ENCODE results near the gene COX19. TPM values are rescaled to one million over a fixed set of nuclear protein-coding genes. Genes with fewer than 3 reads are reported as not detected.
A peak's percentile ranks its signal among the peaks of the same experiment; 100 is the strongest.

The COX19 gene
- total RNA-seq, 1 experiment from 2014 or later = 18.8 TPM

- ChIA-PET POLR2A (ENCODE audit: low non-redundant PET) (no interaction called here), CTCF (no interaction called here)
- H3K4me3 ChIP-seq (ENCODE audit: low read depth, low read length, poor library complexity, severe bottlenecking) = no peak overlapping the region
- peaks cover 4% of the 10 kb centered on the region for H3K36me3 ChIP-seq (ENCODE audit: insufficient read depth, low read length, poor library complexity, severe bottlenecking)
- no peaks in the 10 kb centered on the region for H3K9me3 ChIP-seq (ENCODE audit: low read depth, low read length, poor library complexity, severe bottlenecking)
- BruUV-seq (replicated peaks) = no TSS peak
- H3K4me1 ChIP-seq (ENCODE audit: insufficient read depth, low read length, poor library complexity, severe bottlenecking) = no peaks in the 10 kb centered on the region
- no peak for DNase-seq (ENCODE audit: low spot score)
- no peak for TF ChIP-seq CTCF (conservative IDR thresholded peaks at IDR 0.05; ENCODE audit: low read depth, low read length)
- TF ChIP-seq EZH2 (IDR thresholded peaks at IDR 0.05; ENCODE audit: borderline replicate concordance, low read depth, low read length, poor library complexity, severe bottlenecking) = no peak
- no peaks in the 10 kb centered on the region for H3K27me3 ChIP-seq (replicated peaks; ENCODE audit: insufficient read depth, low read depth, low read length, poor library complexity)
- intact Hi-C loops (cut with micrococcal nuclease; ENCODE audit: unreplicated experiment) = no loop called here
- H3K27ac ChIP-seq (ENCODE audit: low read depth, low read length, poor library complexity, severe bottlenecking) = no peak overlapping the region
Observed at GRCh38 chr7:1012716-1013095, 37.4 kb upstream of the COX19 start.

GRCh38 chr7:1012004-1012715, 36.8 kb upstream of the COX19 start:
- no TSS peak for BruUV-seq (replicated peaks)
- H3K27ac ChIP-seq (ENCODE audit: low read depth, low read length, poor library complexity, severe bottlenecking) = peak overlapping the region; percentile 42

GRCh38 chr7:1011297-1012003, 36.1 kb upstream of the COX19 start:
- H3K9me3 ChIP-seq (ENCODE audit: low read depth, low read length, poor library complexity, severe bottlenecking) = no peaks in the 10 kb centered on the region
- H3K4me3 ChIP-seq (ENCODE audit: low read depth, low read length, poor library complexity, severe bottlenecking) = no peak overlapping the region
- no peaks in the 10 kb centered on the region for H3K27me3 ChIP-seq (replicated peaks; ENCODE audit: insufficient read depth, low read depth, low read length, poor library complexity)
- H3K27ac ChIP-seq (ENCODE audit: low read depth, low read length, poor library complexity, severe bottlenecking) = peak overlapping the region; percentile 42
- H3K4me1 ChIP-seq (ENCODE audit: insufficient read depth, low read length, poor library complexity, severe bottlenecking) = no peaks in the 10 kb centered on the region
- peaks cover 7% of the 10 kb centered on the region for H3K36me3 ChIP-seq (ENCODE audit: insufficient read depth, low read length, poor library complexity, severe bottlenecking)
- intact Hi-C loops (cut with micrococcal nuclease; ENCODE audit: unreplicated experiment) = no loop called here
- TF ChIP-seq CTCF (conservative IDR thresholded peaks at IDR 0.05; ENCODE audit: low read depth, low read length) (no peak), EZH2 (IDR thresholded peaks at IDR 0.05; ENCODE audit: borderline replicate concordance, low read depth, low read length, poor library complexity, severe bottlenecking) (no peak)
- BruUV-seq (replicated peaks) = no TSS peak
- POLR2A ChIA-PET (ENCODE audit: low non-redundant PET) = no interaction called here
- CTCF ChIA-PET = no interaction called here
- no peak for DNase-seq (ENCODE audit: low spot score)

More at GRCh38 chr7:1012004-1012715, 36.8 kb upstream of the COX19 start:
- CTCF ChIA-PET = no interaction called here
- DNase-seq (ENCODE audit: low spot score) = no peak
- Histone ChIP-seq H3K4me1 (ENCODE audit: insufficient read depth, low read length, poor library complexity, severe bottlenecking) (no peaks in the 10 kb centered on the region), H3K9me3 (ENCODE audit: low read depth, low read length, poor library complexity, severe bottlenecking) (no peaks in the 10 kb centered on the region), H3K27me3 (replicated peaks; ENCODE audit: insufficient read depth, low read depth, low read length, poor library complexity) (no peaks in the 10 kb centered on the region), H3K36me3 (ENCODE audit: insufficient read depth, low read length, poor library complexity, severe bottlenecking) (peaks cover 4% of the 10 kb centered on the region), H3K4me3 (ENCODE audit: low read depth, low read length, poor library complexity, severe bottlenecking) (no peak overlapping the region)
- TF ChIP-seq EZH2 (IDR thresholded peaks at IDR 0.05; ENCODE audit: borderline replicate concordance, low read depth, low read length, poor library complexity, severe bottlenecking) = no peak
- TF ChIP-seq CTCF (conservative IDR thresholded peaks at IDR 0.05; ENCODE audit: low read depth, low read length) = no peak
- intact Hi-C loops (cut with micrococcal nuclease; ENCODE audit: unreplicated experiment) = no loop called here
- POLR2A ChIA-PET (ENCODE audit: low non-redundant PET) = no interaction called here

Measured in A673 (cell line).